Neutrophil (primary cell): ENCODE measurements around the gene KCTD16.

Experiments
- H3K27ac ChIP-seq: fragments of 200-600 bp; sonication (generic); 2 replicates; pipeline ENCODE4 v1.5.1; 2016; ENCODE audit warnings: mild to moderate bottlenecking, moderate library complexity
- H3K27me3 ChIP-seq: fragments of 200-600 bp; sonication (generic); 2 replicates; pipeline ENCODE4 v1.6.0; 2016; ENCODE audit warnings: mild to moderate bottlenecking
- H3K36me3 ChIP-seq: fragments of 200-600 bp; sonication (generic); 2 replicates; pipeline ENCODE4 v1.5.1; 2017
- H3K4me1 ChIP-seq, 2 experiments: fragments of 200-600 bp in 1 of 2; sonication (generic) in 1 of 2; 1 replicate in 1 of 2; 2 replicates in 1 of 2; pipeline versions ENCODE4 v1.5.1 to v1.6.1; 2013 to 2016; ENCODE audit warnings: low read depth in 1 of 2, low read length in 1 of 2, mild to moderate bottlenecking in 1 of 2, moderate library complexity in 1 of 2; ENCODE audit not compliant: control insufficient read depth in 1 of 2, insufficient read depth in 1 of 2
- H3K4me3 ChIP-seq, 2 experiments: fragments of 200-600 bp in 1 of 2; sonication (generic) in 1 of 2; 1 replicate in 1 of 2; 2 replicates in 1 of 2; pipeline ENCODE4 v1.5.1; 2013 to 2016; ENCODE audit warnings: low read depth in 1 of 2, low read length in 1 of 2, mild to moderate bottlenecking in 1 of 2, moderate library complexity in 1 of 2
- H3K9me3 ChIP-seq: fragments of 200-600 bp; sonication (generic); 2 replicates; pipeline ENCODE4 v1.5.1; 2016
- TF ChIP-seq, protein P1 (sequence below): fragments of 200-600 bp; sonication (generic); IDR thresholded peaks from 2 replicates; pipeline ENCODE4 v1.5.1; 2016; ENCODE audit warnings: antibody characterized with exemption

KCTD16 gene

DNA sequence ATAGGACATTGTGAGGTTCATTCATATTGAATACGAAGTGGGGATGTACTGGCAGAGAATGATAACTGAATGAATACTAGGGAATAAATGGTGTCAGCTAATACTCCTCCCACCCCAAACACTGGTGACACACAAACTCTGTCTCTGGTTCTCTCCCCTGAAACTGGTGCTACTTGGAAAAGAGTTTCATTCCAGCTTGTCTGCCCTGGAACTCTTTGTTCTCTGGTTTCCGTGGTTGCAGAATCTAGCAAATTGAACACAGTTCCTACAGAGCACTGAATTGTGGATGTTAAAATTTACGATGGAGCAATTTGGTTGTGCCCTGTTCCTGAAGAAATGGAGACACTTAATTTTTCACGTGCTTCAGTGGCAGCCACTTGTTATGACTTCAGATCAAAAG, 181.7 kb downstream of the KCTD16 start:
- H3K36me3 ChIP-seq: no peaks in the 10 kb centered on the region
- TF ChIP-seq, protein P1, sequence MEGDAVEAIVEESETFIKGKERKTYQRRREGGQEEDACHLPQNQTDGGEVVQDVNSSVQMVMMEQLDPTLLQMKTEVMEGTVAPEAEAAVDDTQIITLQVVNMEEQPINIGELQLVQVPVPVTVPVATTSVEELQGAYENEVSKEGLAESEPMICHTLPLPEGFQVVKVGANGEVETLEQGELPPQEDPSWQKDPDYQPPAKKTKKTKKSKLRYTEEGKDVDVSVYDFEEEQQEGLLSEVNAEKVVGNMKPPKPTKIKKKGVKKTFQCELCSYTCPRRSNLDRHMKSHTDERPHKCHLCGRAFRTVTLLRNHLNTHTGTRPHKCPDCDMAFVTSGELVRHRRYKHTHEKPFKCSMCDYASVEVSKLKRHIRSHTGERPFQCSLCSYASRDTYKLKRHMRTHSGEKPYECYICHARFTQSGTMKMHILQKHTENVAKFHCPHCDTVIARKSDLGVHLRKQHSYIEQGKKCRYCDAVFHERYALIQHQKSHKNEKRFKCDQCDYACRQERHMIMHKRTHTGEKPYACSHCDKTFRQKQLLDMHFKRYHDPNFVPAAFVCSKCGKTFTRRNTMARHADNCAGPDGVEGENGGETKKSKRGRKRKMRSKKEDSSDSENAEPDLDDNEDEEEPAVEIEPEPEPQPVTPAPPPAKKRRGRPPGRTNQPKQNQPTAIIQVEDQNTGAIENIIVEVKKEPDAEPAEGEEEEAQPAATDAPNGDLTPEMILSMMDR: no peak
- H3K27ac ChIP-seq: no peak overlapping the region
- no peaks in the 10 kb centered on the region for H3K9me3 ChIP-seq
- H3K27me3 ChIP-seq: no peaks in the 10 kb centered on the region
- no peak overlapping the region for H3K4me3 ChIP-seq
- H3K4me1 ChIP-seq: no peaks in the 10 kb centered on the region

DNA sequence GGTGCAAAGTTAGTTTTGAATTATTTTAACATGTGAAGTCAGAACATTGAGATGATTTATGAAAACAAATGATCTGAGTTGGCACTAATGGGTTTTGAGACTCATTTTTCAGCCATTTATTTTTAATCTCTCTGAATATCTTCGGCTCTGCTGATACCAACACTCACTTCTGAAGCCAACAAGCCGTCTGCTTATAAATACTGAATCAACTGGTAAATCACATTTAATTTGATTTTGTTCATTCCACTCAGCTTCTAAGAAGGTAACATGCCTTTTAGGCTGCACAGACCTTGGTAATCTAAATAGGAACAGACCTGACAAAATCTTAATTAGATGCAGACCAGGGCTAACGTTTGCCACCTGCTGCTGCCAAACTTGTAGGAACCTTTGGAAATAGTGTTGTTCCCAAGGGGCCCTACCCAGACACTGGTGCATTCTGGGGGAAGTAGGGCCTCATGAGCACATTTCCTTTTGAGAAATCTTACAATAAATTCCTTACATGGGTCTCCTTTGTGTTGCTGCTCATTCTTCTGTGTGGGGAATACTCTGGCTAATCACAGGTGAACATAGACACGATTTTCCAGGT, 182.2 kb downstream of the KCTD16 start:
- TF ChIP-seq, protein P1: no peak

DNA sequence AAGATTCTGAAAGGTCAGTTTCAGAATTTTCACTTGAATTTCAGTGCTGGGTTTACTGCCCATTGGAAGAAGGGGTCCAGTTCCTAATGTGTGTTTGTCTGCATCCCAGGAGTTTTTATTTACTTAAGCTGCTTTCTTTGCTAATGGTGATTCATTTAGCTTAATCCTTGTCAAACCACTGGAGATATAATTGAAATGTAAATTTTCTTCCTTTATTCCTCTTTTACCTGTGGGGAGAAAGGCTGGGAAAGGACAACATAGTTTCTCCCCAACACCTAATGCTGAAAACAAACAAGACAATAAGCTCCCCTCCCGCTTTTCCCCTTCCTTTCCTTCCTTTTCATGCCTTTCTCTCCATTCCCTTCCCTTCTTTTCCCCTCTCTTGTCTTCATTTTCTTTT, 185.8 kb downstream of the KCTD16 start:
- Histone ChIP-seq H3K27ac (no peak overlapping the region), H3K27me3 (no peaks in the 10 kb centered on the region), H3K4me1 (no peaks in the 10 kb centered on the region), H3K4me3 (no peak overlapping the region), H3K9me3 (no peaks in the 10 kb centered on the region), H3K36me3 (no peaks in the 10 kb centered on the region)
- TF ChIP-seq, protein P1: no peak

More for the DNA sequence above, 182.2 kb downstream of the KCTD16 start:
- Histone ChIP-seq H3K4me3 (no peak overlapping the region), H3K9me3 (no peaks in the 10 kb centered on the region), H3K27me3 (no peaks in the 10 kb centered on the region), H3K27ac (no peak overlapping the region), H3K4me1 (no peaks in the 10 kb centered on the region), H3K36me3 (no peaks in the 10 kb centered on the region)

DNA sequence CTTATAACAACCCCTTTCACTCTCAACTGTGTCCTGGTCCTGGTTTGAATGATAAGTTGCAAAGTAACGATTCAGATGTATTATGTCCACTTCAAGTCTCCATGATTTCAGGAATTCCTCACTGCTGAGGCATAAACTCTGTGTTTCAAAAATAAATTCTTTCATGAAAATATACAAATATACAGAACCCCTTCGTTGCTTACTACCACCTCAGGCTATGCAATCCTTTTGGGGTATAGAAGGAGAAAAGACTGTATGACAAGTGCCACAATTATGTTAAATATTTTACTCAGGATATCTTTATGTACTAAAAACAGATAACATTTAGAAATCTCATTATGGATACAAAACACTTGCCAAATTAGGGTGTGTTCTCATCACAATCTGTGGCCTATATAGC, 190.7 kb downstream of the KCTD16 start:
- Histone ChIP-seq H3K27ac (no peak overlapping the region), H3K4me3 (no peak overlapping the region), H3K4me1 (no peaks in the 10 kb centered on the region), H3K27me3 (no peaks in the 10 kb centered on the region), H3K36me3 (no peaks in the 10 kb centered on the region), H3K9me3 (no peaks in the 10 kb centered on the region)
- TF ChIP-seq, protein P1: no peak

DNA sequence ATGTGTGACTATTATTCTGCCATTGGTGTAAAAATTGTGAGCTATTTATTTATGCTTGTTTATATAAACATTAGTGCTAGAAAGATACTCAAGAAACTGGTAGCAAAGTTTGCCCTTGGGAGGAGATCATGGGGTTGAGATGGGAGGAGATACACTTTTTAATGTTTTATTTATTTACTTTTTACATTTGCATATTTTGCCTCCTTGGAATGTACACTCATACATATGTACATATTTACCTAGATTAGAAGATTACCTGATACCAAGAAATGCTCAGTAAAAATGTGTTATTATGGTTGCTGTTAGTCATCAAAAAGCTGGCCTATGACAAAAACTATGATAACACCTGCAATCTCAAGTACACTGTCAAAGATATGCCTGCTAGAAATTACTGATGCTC, 195.2 kb downstream of the KCTD16 start:
- Histone ChIP-seq H3K9me3 (no peaks in the 10 kb centered on the region), H3K36me3 (no peaks in the 10 kb centered on the region), H3K4me3 (no peak overlapping the region), H3K27ac (no peak overlapping the region), H3K4me1 (no peaks in the 10 kb centered on the region), H3K27me3 (no peaks in the 10 kb centered on the region)
- TF ChIP-seq, protein P1: no peak

DNA sequence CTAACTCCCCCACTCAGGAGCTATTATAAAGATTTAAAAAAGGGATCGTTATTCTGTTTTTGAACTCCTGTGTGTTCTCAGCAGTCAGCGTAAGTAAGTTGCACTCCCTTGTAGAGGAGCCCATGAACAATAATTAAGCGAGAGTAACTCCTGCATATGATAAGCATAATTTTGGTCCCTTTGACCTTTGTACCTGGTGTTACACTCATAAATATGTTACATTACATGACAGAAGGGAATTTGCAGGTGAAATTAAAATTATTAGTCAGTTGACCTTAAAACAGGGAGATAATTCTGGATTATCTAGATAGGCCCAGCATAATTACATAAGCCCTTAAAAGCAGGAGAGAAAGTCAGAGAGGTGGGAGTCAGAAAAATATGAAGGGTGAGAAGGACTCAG, 197.3 kb downstream of the KCTD16 start:
- no peaks in the 10 kb centered on the region for H3K36me3 ChIP-seq
- no peak overlapping the region for H3K27ac ChIP-seq
- H3K4me1 ChIP-seq: no peaks in the 10 kb centered on the region
- TF ChIP-seq, protein P1: no peak
- no peaks in the 10 kb centered on the region for H3K9me3 ChIP-seq
- no peaks in the 10 kb centered on the region for H3K27me3 ChIP-seq
- no peak overlapping the region for H3K4me3 ChIP-seq
